ENCODE results near the gene ZDHHC14.
"Not testable (repeated sequence)": the region's sequence is repeated elsewhere in the genome, so short reads cannot be mapped to it uniquely, and the experiment has no call there.

The ZDHHC14 gene

DNA sequence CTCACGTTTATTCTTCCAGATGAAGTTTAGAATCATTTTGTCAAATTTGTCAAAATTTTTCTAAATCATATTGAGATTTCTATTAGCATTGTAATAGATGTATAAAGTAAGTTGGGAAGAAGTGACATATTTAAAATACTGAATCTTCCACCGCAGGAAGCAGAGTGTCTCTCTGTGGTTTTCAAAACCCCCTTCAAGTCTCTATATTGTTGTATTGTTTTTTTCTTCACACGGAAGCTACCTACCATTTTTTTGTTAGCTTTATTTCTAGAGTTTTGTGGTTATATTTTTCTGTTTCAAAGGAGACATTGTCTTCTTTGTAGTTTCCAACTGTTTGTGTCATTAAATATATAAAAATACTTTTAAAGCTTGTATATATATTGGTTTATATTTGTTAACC, 188.6 kb downstream of the ZDHHC14 start:
- no peak for DNase-seq (ENCODE audit: low read depth in 2 of 2)

DNA sequence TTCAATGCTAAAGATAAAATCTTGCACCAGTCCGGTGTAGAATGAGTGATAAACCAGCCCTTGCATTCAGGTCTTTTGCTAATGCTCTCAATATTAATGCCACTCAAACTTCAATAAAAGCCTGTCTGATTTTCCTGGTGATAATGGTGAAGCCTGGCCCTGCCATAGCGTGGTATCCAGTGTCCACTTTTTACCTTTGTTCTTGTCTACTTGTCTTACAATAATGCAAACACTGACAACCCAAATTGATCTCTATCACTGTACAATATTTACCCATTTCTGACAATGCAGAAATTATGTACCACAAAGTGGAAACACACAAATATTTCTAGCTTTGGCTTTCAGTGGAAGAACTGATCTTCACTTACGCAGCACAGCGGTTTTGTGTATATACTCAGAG, 189.1 kb downstream of the ZDHHC14 start:
- DNase-seq (ENCODE audit: low read depth in 2 of 2): no peak

DNA sequence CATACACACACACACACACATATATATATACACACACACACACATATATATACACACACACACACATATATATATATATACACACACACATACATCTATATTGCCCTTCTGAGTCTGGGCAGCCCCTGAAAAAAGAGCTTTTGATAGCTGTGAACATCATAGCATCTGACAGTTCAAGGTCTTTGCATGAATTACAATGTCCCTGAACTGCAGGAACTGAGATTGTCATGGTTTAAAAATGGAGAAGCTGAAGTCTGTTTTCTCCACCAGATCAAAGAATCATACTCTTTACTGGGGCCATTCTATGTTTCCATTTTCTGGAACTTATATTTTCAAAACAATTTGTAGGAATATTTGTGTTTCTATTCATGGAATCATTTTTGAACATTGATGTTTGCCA, 189.8 kb downstream of the ZDHHC14 start:
- DNase-seq (ENCODE audit: low read depth in 2 of 2): no peak

DNA sequence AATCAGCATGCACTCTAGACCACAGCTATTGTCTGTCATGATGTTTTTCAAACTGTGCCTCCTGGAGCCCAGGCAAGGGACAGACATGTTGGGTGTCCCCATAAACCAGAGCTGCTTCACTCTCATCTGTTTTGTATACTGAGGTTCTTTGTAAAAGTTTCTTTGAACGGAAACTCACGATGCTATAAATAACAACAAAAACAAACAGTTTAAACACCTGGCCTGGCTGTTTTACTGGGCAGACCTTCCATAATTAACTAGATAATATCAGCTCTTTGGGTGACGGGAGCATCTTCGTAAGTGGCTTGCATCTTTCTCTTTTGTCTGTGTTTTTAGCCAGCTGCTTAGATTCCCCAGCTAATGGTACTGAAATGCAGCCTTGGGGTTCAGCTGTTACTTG, 190.3 kb downstream of the ZDHHC14 start:
- DNase-seq (ENCODE audit: low read depth in 2 of 2): no peak

DNA sequence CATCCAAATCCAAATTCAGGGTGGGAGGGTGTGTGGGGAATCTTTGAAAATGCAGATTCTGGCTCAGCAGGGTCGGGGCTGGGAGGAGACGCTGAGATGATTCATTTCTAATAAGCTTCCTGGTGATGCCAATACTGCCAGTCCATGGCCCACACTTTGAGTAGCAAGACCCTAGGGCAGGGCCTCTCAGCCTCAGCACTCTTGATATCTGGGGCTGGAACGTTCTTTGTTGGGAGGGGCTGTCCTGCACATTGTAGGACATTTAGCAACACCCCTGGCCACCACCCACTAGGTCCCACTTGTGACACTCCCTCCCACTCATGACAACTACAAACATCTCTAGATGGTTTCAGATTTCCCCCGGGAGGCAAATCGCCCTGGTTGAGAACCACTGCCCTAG, 191.0 kb downstream of the ZDHHC14 start:
- DNase-seq (ENCODE audit: low read depth in 2 of 2): no peak

DNA sequence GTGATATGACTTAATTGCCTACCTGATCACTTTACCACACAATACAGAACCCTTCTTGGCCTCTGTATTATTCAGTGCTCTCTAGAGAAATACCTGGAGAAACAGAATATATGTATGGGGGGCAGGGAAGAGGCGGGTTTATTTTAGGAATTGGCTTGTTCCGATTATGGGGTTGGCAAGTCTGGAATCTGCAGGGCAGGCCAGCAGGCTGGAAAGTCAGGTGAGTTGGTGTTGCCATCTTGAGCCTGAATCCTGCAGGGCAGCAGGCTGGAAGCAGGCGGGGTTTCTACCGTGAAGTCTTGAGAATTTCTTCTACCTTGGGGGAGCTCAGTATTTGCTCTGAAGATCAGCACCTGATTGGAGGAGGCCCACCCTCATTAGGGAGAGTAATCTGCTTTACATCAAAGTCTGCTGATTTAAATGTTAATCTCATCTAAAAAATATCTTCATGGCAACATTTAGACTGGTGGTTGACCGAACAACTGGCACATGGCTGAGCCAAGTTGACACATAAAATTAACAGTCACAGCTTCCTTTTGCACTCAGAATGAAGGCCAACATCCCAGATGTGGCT, 193.9 kb downstream of the ZDHHC14 start:
- no peak for DNase-seq (ENCODE audit: low read depth in 2 of 2)

DNA sequence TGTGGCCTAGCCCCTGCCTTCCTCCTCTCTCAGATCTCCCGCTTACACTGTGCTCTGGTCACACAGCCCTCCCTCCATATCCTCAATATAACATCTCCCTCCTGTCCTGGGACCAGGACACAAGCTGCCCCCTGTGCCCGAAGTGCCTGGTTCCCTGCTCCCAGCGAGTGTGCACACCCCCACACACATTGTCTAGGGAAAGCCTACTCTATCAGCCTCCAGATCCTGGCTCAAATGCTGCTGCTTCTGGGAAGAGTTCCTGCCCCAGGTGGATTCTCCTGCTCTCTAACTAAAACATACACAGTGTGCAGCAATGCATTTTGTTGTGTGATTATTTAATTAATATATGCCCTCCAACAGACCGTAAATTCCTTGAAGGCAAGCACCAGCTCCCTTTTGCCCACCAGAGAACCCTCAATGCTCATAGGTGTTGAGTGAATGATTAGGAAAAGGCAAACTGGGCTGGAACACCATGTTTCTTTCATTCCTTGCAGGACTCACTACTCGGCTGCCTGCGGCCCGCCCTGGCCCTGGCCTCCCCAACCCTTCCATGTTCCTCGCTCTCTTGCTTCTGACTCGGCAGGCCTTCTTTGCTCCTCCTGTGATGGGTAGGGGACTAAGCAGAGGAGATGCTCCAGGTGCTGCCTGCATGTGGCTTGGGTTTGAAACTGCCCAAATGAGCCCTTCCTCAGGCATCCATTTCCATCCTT, 194.6 kb downstream of the ZDHHC14 start:
- DNase-seq (ENCODE audit: low read depth in 2 of 2): no peak

DNA sequence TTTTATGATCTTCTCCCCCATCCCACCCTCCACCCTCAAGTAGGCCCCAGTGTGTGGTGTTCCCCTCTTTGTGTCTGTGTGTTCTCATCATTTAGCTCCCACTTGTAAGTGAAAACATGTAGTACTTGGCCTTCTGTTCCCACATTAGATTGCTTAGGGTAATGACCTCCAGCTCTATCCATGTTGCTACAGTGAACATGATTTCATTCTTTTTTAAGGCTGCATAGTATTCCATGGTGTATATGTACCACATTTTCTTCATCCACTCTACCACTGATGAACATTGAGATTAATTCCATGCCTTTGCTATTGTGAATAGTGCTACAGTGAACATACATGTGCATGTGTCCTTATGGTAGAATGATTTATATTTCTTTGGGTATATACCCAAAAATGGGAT, 196.0 kb downstream of the ZDHHC14 start:
- not testable (repeated sequence) for DNase-seq (ENCODE audit: low read depth in 2 of 2)

DNA sequence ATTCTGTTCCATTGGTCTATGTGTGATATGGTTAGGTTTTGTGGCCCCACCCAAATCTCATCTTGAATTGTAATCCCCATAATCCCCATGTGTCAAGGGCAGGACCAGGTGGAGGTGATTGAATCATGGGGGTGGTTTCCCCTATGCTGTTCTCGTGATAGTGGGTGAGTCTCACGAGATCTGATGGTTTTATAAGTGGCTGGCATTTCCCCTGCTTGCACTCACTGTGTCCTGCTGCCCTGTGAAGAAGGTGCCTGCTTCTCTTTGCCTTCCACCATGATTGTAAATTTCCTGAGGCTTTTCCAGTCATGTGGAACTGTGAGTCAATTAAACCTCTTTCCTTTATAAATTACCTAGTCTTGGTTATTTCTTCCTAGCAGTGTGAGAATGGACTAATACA, 197.5 kb downstream of the ZDHHC14 start:
- DNase-seq (ENCODE audit: low read depth in 2 of 2): not testable (repeated sequence)

DNA sequence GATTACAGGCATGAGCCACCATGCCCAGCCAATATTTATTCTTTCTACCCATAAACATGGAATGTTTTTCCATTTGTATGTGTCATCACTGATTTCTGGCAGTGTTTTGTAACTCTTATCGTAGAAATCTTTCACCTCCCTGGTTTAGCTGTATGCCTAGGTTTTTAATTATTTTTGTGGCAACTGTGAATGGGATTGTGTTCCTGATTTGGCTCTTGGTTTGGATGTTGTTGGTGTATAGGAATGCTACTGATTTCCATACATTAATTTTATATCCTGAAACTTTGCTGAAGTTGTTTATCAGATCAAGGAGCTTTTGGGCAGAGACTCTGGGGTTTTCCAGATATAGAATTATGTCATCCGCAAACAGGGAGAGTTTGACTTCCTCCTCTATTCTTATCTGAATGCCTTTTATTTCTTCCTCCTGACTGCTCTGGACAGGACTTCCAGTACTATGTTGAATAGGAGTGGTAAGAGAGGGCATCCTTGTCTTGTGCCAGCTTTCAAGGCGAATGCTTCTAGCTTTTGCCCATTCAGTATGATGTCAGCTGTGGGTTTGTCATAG, 198.6 kb downstream of the ZDHHC14 start:
- no peak for DNase-seq (ENCODE audit: low read depth in 2 of 2)

DNA sequence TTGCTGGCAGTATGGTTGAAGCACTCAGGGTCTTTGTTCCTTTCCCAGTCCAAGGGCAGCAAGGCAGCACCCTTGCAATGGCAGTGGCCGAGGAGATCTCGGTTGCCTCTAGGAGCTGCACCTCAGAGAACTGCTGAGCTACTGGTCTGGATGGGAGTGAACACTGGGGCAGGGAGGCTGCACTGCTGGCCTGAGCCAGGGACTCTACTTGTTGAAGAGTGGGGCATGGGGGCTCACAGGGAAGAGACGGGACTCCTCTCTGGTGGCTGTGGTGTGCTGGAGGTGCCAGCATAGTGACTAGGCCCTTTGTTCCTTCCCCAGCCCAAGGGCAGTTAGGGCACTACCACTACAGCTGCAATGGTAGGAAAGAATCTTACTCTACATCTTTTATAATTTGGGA, 203.0 kb downstream of the ZDHHC14 start:
- no peak for DNase-seq (ENCODE audit: low read depth in 2 of 2)

DNA sequence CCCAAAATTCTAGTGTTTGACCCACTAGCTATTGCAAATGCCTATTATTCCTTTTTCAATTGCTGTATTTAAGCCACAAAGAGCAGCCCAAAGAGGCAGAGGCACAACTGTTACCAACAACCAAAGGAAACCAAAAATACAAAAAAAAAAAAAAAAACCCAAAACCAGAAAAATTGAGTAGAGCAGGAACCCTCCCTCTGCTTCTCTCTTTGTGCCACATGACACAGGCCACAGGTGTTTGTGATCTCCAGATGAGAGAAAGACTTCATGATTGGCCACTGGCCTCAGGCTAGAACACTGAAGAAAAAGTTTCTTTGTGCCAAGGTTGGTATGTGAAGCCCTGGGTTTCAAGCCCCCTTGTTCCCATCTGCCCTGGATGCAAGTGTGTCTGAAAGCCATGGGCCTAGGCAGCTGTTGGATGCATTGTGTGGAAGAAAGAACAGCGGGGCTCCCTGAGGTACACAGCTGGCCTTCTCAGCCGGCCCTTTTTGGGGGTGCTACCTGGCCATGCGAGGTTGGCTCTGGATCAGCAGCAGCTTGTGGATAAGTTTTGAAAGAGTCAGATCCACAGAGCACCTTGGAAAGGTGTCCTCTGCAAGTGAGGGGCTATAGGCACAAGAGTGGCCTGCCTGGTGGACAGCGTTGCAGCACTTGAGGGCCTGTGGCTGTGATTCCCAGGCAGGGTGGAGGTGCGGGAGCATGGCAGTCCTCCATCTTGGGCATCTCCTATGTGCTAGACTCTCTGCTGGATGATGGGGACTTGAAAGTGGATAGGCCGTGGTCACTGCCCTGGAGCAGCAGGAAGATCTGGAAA, 204.5 kb downstream of the ZDHHC14 start:
- DNase-seq (ENCODE audit: low read depth in 2 of 2): no peak

DNA sequence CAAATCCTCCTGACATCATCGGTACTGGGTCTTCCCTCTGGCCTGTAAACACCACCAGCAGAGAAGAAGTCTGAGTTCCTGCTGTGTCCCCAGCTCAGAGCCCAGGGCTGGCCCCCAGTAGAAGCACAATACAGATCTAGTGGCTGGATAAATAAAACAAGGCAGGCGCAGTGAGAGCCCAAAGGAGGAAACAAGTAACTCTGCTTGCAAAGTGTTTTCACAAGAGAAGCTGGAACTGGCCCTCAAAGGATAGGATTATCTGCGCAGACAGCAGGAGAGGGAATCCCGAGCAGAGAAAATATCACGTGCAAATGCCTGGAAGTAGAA, 205.1 kb downstream of the ZDHHC14 start:
- DNase-seq (ENCODE audit: low read depth in 2 of 2): no peak

DNA sequence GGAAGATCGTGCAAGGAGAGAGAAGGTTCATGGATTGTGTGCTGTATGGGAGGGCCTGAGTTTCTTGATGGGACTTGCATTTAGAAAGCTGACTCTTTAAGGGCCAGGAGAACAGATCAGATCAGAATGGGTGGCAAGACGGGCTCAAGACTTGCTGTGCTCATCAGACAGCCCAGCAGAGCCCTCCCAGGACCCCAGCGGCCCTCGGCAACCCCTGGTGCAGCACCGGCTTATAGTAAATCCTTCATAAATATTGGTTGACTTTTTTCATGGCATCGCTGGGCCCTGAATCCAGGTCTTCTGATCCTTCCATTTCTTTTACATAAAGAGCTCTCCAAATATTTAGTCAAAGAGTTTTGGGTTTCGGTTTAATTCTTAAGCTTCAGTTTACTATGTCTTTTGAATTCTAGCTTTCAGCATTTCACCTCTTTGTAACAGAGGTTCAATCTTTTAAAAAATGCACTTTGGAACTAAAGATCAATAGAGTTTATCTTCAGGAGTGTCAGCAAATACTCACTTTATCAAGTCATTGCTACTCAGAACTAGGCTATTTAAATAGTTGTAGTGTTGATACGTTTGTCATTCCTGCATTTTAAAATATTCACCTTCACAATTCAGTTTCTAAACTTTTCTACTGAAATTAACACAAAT, 205.6 kb downstream of the ZDHHC14 start:
- DNase-seq (ENCODE audit: low read depth in 2 of 2): no peak

DNA sequence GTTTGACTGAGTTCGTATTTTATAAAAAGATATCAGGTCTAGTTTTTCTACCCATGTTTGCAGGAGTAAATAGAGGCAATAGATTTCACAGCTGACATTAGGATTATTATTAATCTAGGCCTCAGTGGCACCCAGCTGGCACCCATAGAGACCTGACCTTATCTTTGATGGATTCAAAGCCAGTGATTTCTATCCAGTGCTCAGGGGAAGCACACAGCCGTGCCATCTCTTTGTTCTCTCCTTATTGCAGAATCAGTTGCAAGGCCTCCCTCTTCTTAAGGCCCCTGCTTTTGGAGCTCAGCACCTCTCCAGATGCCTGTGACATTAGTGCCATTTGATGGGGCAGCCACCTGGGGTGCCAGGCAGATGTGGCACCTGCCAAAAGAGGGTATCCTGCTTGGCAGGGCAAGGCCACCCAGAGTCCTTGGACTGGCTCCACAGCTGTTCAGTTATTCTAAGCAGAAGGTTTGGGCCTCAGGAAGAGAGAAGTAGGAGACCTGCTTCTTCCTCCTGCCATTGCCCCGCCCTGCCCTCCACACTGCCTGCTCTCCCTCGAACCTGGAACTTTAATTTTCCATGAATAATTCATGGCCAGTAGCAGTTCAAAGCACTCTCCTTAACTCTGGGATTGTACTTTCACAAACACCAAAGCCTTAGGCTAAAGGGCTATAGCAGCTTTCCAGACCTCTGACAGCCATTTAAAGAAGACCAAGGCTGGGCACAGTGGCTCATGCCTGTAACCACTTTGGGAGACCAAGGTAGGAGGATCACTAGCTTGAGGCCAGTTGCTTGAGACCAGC, 206.3 kb downstream of the ZDHHC14 start:
- DNase-seq (ENCODE audit: low read depth in 2 of 2): no peak

DNA sequence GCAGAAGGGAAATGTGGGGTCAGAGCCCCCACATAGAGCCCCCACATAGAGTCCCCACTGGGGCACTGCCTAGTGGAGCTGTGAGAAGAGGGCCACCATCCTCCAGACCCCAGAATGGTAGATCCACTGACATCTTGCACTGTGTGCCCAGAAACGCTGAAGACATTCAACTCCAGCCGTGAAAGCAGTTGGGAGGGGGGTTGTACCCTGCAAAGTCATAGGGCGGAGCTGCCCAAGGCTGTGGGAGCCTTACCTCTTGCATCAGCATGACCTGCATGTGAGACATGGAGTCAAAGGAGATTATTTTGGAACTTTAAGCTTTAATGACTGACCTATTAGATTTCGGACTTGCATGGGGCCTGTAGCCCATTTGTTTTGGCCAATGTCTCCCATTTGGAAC, 209.7 kb downstream of the ZDHHC14 start:
- not testable (repeated sequence) for DNase-seq (ENCODE audit: low read depth in 2 of 2)

DNA sequence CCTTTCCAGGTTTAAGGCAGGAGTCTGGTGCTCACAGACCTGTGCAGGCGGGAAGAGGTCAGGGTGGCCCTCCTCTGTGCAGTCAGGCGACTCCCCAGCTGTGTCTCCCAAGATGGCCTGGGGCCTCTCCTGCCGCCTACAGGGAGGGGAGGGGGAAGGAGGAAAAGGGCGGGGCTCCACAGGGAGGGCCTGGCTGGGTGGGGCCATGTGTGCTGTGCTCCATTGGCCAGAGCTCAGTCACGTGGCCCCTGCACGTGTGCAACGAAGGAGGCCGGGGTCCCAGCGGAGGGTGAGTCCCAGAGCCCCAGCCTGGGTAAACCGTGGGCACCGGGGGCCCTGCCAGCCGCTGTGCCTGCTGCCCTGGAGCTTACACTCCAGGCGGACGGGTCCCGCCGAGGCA, 211.6 kb downstream of the ZDHHC14 start:
- DNase-seq (ENCODE audit: low read depth in 2 of 2): no peak

DNA sequence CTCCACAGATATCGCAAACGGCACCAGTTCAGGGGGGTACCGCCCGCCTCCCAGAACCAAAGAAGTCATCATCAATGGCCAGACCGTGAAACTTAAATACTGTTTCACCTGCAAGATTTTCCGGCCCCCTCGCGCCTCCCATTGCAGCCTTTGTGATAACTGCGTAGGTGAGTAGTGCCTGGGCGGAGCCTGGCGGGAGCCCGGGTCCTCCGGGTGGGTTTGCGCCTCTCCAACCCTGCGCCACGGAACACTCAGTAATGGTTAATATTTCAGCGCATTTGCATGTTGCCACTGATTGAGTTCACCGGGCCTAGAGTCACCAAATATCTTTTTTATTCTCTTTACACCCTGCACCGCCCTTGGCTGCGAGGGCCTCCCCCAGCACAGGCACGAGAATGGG, 212.0 kb downstream of the ZDHHC14 start:
- DNase-seq (ENCODE audit: low read depth in 2 of 2): no peak

DNA sequence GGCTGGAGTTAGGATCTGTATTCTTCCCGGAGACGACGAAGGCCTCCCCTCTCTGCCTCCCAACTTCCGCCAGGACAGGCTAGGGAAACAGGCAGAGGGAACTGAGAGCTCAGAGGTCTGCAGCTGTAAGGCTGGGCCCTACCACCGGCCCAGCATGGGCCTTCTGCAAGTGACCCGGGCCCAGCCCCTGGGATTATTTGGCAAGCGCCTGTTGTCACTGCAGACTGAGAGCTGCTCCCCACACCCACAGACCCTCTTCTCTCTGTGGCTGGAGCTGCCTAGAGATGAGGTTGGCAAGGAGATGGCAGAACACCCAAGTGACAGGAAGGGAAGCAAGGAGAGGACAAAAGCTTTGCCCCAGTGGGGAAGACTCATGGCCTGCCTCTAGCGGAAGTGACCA, 212.6 kb downstream of the ZDHHC14 start:
- DNase-seq (ENCODE audit: low read depth in 2 of 2): no peak

DNA sequence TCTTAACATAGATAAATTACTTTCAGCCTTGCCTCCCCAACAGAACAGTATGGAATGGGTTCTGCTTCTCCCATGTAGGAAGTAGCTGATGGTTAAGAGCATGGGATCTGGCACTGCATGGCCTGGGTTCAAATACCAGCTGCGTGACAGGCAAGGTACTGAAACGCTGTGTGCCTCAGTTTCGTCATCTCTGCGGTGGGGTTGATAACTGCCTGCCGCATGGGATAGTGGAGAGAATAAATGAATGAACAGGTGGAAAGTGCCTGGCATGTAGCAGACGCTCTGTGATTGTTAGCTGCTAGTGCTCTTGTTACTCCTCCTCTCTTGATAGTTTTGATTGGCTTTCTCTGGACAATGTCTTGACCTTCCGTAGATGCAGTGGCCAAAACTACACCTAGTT, 213.3 kb downstream of the ZDHHC14 start:
- no peak for DNase-seq (ENCODE audit: low read depth in 2 of 2)

DNA sequence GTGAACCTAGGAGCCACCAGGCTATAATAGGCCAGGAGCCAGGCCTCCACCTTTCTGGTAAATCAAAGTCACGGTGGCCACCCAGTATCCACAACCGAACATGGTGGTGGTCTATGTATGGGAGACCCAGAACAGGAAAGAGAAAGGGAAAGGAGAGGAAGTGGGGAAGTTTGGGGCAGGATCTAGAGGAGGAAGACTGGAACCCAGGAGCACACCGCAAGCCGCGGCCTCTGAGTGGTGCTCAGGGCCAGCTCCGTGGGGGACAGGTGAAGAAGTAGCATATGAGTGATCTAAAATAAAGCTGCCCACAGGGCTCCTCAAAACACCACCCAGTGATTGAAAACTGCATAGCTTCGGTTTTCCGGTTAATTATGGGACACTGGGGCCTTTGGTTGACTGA, 214.8 kb downstream of the ZDHHC14 start:
- DNase-seq (ENCODE audit: low read depth in 2 of 2): no peak

DNA sequence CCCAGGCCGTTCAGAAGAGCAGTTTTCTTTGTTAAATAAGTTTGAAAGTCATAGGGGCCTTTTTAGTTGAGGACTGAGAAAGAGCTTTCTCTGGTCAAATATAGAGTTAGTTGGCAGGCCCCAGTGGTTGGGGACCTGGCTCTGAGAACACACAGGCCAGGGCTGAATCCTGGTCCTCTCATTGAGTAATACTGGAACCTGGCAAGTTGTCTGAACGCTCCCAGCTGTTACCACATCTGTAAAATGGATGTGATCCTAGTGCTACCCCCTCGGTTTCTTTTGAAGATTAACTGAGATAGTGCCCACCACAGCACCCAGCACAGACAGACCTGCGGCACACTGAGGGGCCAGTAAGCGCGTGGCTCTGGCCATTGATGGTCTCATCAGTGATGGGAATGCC, 215.5 kb downstream of the ZDHHC14 start:
- no peak for DNase-seq (ENCODE audit: low read depth in 2 of 2)

Measured in stimulated activated CD8-positive, alpha-beta memory T cell treated with anti-CD3 and anti-CD28 coated beads, Interleukin-2, amount 100 ng/mL, for 48 hours (primary cell).